T-cell (primary cell): ENCODE measurements around the gene CBX2. TPM values are rescaled to one million over a fixed set of nuclear protein-coding genes. Genes with fewer than 3 reads are reported as not detected.

ENCODE experiments used
- ATAC-seq, 4 experiments: fragments of 200-7000 bp in 3 of 4; fragments of 150-1000 bp in 1 of 4; cut with Tn5 transposase; replicated peaks in 1 of 4; 1 replicate in 3 of 4; 2 replicates in 1 of 4; pipeline ENCODE4 v1.10.0; 2021; ENCODE audit warnings: moderate library complexity in 3 of 4, mild to moderate bottlenecking in 2 of 4, moderate number of reproducible peaks in 1 of 4
- CTCF ChIA-PET, 2 donors: fragments of 300-600 bp; sonication (Branson Sonifier 250); formaldehyde crosslinking; loops; one replicate each; lab custom pipeline; 2022; ENCODE audit warnings: antibody characterized with exemption in 2 of 2; lab: Charles Lee
- POLR2A ChIA-PET, 2 donors: fragments of 300-600 bp; sonication (Branson Sonifier 250); formaldehyde crosslinking; loops; one replicate each; lab custom pipeline; 2022; ENCODE audit warnings: antibody characterized with exemption in 2 of 2; lab: Charles Lee
- DNase-seq, 35 experiments: peaks; one replicate each; pipeline versions ENCODE4 v3.0.0 to v3.0.0-alpha.2; 2013 to 2023
- H3K27ac ChIP-seq: one replicate; pipeline ENCODE4 v1.5.1; 2013; ENCODE audit warnings: low read length
- H3K27me3 ChIP-seq, 2 experiments: replicated peaks in 1 of 2; 1 replicate in 1 of 2; 2 replicates in 1 of 2; pipeline versions ENCODE4 v1.6.1 to v1.7.0; 2013; ENCODE audit warnings: low read length in 1 of 2, mixed read lengths in 1 of 2; ENCODE audit not compliant: control insufficient read depth in 2 of 2, insufficient read depth in 2 of 2; ENCODE audit errors: extremely low read depth in 1 of 2
- H3K36me3 ChIP-seq, 2 donors: 1 replicate in 1 of 2; 2 replicates in 1 of 2; pipeline versions ENCODE4 v1.6.1 to v1.7.0; 2013; ENCODE audit warnings: low read length in 1 of 2; ENCODE audit not compliant: control insufficient read depth in 2 of 2, insufficient read depth in 1 of 2; ENCODE audit errors: extremely low read depth in 1 of 2
- H3K4me1 ChIP-seq, 2 experiments: 1 replicate in 1 of 2; 2 replicates in 1 of 2; pipeline versions ENCODE4 v1.6.1 to v1.7.0; 2013; ENCODE audit warnings: low read length in 2 of 2, mixed read lengths in 1 of 2; ENCODE audit not compliant: insufficient read depth in 2 of 2, control insufficient read depth in 1 of 2; ENCODE audit errors: extremely low read depth in 1 of 2
- H3K4me3 ChIP-seq, 2 donors: 1 replicate in 1 of 2; 2 replicates in 1 of 2; pipeline versions ENCODE4 v1.5.1 to v1.7.0; 2013; ENCODE audit warnings: mild to moderate bottlenecking in 2 of 2, low read length in 1 of 2, moderate library complexity in 1 of 2; ENCODE audit not compliant: control insufficient read depth in 1 of 2; ENCODE audit errors: extremely low read depth in 1 of 2
- H3K9me3 ChIP-seq: 2 replicates; pipeline ENCODE4 v1.7.0; 2013
- H3K27ac Mint-ChIP-seq, 2 donors: one replicate each; pipeline ENCODE4 v1.8.0; 2020 to 2021; ENCODE audit warnings: mild to moderate bottlenecking in 2 of 2, mixed read lengths in 2 of 2
- H3K27me3 Mint-ChIP-seq, 2 donors: one replicate each; pipeline ENCODE4 v1.8.0; 2021 to 2022; ENCODE audit warnings: mixed read lengths in 2 of 2
- H3K36me3 Mint-ChIP-seq: one replicate; pipeline ENCODE4 v1.8.0; 2021; ENCODE audit warnings: mixed read lengths
- H3K4me1 Mint-ChIP-seq, 3 donors: one replicate each; pipeline ENCODE4 v1.8.0; 2020 to 2022; ENCODE audit warnings: mixed read lengths in 3 of 3, mild to moderate bottlenecking in 1 of 3
- H3K4me3 Mint-ChIP-seq, 3 donors: one replicate each; pipeline ENCODE4 v1.8.0; 2020 to 2022; ENCODE audit warnings: mild to moderate bottlenecking in 3 of 3, mixed read lengths in 3 of 3, moderate library complexity in 3 of 3
- H3K9me3 Mint-ChIP-seq, 3 donors: one replicate each; pipeline ENCODE4 v1.8.0; 2020 to 2022; ENCODE audit warnings: mixed read lengths in 3 of 3
- WGBS: methylation state at CpG from one replicate; pipeline ENCODE4 v1.1.5; 2013; ENCODE audit warnings: missing lambda C conversion rate; ENCODE audit not compliant: insufficient coverage; 5-methylcytosine and 5-hydroxymethylcytosine counted together
- total RNA-seq, 35 experiments: library from RNA in 6 of 35; stranded (reverse) in 6 of 35; fragments of 120-200 nt in 1 of 35; gene quantifications; one replicate each; pipeline versions ENCODE4 v1.2.1 to v1.2.4 and lab custom pipeline; 2013 to 2026

CBX2 gene
- total RNA-seq, 5 donors from 2014 or later (not counting 1 experiment from before 2014, with no cell fraction given) = 0.43 to 0.79 (median 0.70) TPM

DNA sequence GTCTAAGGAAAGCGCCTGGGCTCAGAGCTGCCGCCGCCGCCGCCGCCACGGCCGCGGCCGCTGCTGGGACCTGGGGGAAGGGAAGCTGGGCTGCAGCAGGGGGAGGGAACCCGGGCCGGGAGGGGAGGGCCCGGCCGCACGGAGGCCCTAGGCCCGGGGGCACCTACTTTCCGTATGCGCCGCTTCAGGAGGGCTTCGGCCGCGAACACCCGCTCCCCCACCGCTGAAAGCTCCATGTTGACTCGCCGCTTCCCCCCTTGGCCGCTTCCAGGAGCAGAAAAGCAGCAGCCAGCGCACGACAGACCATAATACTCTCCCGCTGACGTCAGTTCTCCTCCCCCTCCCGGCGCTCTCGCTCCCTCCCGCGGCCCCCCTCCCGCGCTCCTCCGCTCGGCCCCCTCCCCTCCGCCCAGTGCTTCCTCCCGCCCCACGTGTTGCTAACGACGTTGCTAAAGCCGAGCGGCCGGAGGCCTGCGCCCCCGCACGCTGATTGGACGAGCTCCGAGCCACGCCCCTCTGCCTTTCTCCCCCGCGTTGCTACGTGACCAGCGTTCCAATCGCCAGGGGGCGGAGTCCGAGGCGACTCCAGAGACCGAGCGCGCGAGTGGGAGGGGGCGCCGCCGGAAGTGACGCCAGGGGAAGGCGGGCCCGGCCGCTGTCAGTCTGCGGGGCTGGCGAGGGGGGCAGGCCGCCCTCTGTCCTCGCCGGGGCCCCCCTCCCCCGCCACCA, 19.0 kb downstream of the CBX2 start, which contains the start of gene CBX8:
TSS of gene CBX8 (minus strand) at position 315 of the 729 bp plus-strand sequence. CDS start at position 236, 79 bp downstream.
- under 1% methylated on average over 67 of the region's 79 CpGs for WGBS
- peaks cover 23 to 47% (median 34%) of the 10 kb centered on the region in 3 donors for H3K4me1 Mint-ChIP-seq
- no peaks in the 10 kb centered on the region for H3K9me3 ChIP-seq
- peak within 1 kb of the TSS; percentile 70 for H3K27ac ChIP-seq
- peaks cover 24 to 40% of the 10 kb centered on the region in 2 donors for H3K27me3 Mint-ChIP-seq
- peak within 1 kb of the TSS; percentile 67 to 76 for H3K4me3 ChIP-seq
- peak; percentile 85 to 89 (median 86) for ATAC-seq
- H3K27ac Mint-ChIP-seq = peak within 1 kb of the TSS; percentile 67 to 78
- peaks cover 37 to 61% of the 10 kb centered on the region in 2 experiments for H3K4me1 ChIP-seq
- peak within 1 kb of the TSS; percentile 81 to 85 (median 83) for H3K4me3 Mint-ChIP-seq
- H3K9me3 Mint-ChIP-seq = no peaks in the 10 kb centered on the region
- peaks cover 4 to 84% of the 10 kb centered on the region in 2 experiments for H3K27me3 ChIP-seq
- peaks cover 3 to 6% of the 10 kb centered on the region in 2 donors for H3K36me3 ChIP-seq
- POLR2A ChIA-PET = interaction anchor here (0.6 to 0.7 kb wide), 3 partner anchors 15 to 1100 kb away, joined by 3 to 4 read pairs (median 3); partner anchors contain the start of gene CBX4 (in 1 of the 2)
- CTCF ChIA-PET = interaction anchor here in 1 of 2 donors (0.6 to 1.2 kb wide), 6 partner anchors 11 to 810 kb away, joined by 3 to 8 read pairs (median 4); partner anchors contain the start of gene CBX4
- H3K36me3 Mint-ChIP-seq = peaks cover 3% of the 10 kb centered on the region
- peak; percentile 92 to 99 (median 96) for DNase-seq

GRCh38 chr17:79797492-79798298, 19.7 kb downstream of the CBX2 start:
- no peaks in the 10 kb centered on the region for H3K9me3 Mint-ChIP-seq
- H3K36me3 Mint-ChIP-seq = peaks cover 3% of the 10 kb centered on the region
- Histone ChIP-seq H3K9me3 (no peaks in the 10 kb centered on the region), H3K4me1 (peaks cover 39 to 63% of the 10 kb centered on the region in 2 experiments), H3K27ac (no peak overlapping the region), H3K4me3 (peak overlapping the region in 1 of 2 donors; percentile 76), H3K27me3 (peaks cover 8 to 83% of the 10 kb centered on the region in 2 experiments), H3K36me3 (peaks cover 3 to 6% of the 10 kb centered on the region in 2 donors)
- DNase-seq (peak in 1 of 35 experiments; percentile 25), ATAC-seq (peak; percentile 16 to 30 (median 26))
- peaks cover 24 to 43% (median 34%) of the 10 kb centered on the region in 3 donors for H3K4me1 Mint-ChIP-seq
- peak overlapping the region in 1 of 3 donors; percentile 85 for H3K4me3 Mint-ChIP-seq
- 1% methylated on average over 47 of the region's 89 CpGs for WGBS
- CTCF ChIA-PET = interaction anchor here in 1 of 2 donors (0.6 to 1.2 kb wide), 4 partner anchors 10 to 48 kb away, joined by 3 to 8 read pairs (median 5); partner anchors contain the start of gene CBX4
- POLR2A ChIA-PET = interaction anchor here in 1 of 2 donors (0.7 kb wide), 1 partner anchor 42 kb away, joined by 3 read pairs; the partner anchor contains the start of gene CBX4
- H3K27ac Mint-ChIP-seq = no peak overlapping the region
- H3K27me3 Mint-ChIP-seq = peaks cover 18 to 36% of the 10 kb centered on the region in 2 donors

DNA sequence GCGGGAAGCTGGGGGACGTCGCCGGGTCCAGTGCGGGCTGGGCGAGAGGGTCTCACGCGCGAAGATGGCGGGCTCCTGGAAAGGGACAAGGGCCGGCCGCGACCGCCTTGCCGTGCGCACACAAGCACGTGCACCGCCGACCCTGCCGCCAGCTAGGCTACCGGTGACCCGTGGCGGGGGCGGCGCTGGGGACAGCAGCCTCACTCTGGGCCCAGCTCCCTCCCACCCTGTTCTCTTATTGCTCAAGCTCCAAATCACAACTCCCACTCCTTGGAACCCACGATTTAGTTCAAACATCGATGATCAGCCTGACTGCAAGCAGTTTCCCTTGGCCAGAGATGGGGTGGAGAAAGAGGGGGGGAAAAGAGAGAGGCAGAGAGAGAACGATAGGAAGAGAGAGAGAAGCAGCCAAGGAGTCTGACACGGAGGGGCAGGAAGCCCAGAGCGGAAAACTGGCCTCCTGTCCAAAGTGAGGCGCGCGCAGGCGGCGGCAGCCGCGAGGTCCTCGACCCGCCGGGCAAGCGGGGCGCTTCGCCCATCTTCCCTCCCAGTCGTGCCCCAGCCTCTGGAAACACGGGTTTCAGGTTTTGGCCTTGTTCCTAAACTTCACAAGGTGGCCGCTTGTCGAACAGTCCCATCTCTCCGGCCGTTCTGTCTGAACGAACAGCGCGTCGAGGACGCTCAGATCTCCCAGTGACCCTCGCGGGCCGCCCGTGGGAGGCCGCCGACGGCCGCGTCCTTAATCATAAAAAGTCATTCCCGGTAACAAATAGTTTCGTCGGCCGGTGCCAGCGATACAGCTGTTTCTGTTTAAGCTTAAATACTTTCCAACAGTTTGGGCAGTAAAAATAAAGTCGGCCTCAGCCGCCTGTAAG, 20.6 kb downstream of the CBX2 start:
- peak in 1 of 35 experiments; percentile 40 for DNase-seq
- ChIA-PET CTCF (no interaction called here), POLR2A (interaction anchor here (0.5 to 0.6 kb wide), 3 partner anchors 12 to 47 kb away, joined by 3 to 5 read pairs (median 5); partner anchors contain the start of gene CBX4 (in 1 of the 2))
- H3K36me3 ChIP-seq = peaks cover 3 to 6% of the 10 kb centered on the region in 2 donors
- WGBS = 9% methylated on average over 68 of the region's 70 CpGs
- peaks cover 8 to 83% of the 10 kb centered on the region in 2 experiments for H3K27me3 ChIP-seq
- H3K9me3 ChIP-seq = no peaks in the 10 kb centered on the region
- Mint-ChIP-seq H3K4me3 (peak overlapping the region; percentile 56 to 62 (median 60)), H3K27me3 (peaks cover 18 to 40% of the 10 kb centered on the region in 2 donors), H3K27ac (peak overlapping the region in 1 of 2 donors; percentile 72), H3K36me3 (peaks cover 2% of the 10 kb centered on the region), H3K4me1 (peaks cover 24 to 44% (median 34%) of the 10 kb centered on the region in 3 donors), H3K9me3 (no peaks in the 10 kb centered on the region)
- ATAC-seq = no peak
- peak overlapping the region in 1 of 2 donors; percentile 47 for H3K4me3 ChIP-seq
- no peak overlapping the region for H3K27ac ChIP-seq
- peaks cover 39 to 70% of the 10 kb centered on the region in 2 experiments for H3K4me1 ChIP-seq

GRCh38 chr17:79799174-79799537, 21.2 kb downstream of the CBX2 start:
- Mint-ChIP-seq H3K4me3 (peak overlapping the region in 2 of 3 donors; percentile 49 to 60), H3K27ac (no peak overlapping the region), H3K36me3 (no peaks in the 10 kb centered on the region), H3K27me3 (peaks cover 18 to 40% of the 10 kb centered on the region in 2 donors), H3K9me3 (no peaks in the 10 kb centered on the region), H3K4me1 (peaks cover 24 to 46% (median 37%) of the 10 kb centered on the region in 3 donors)
- H3K27me3 ChIP-seq = peaks cover 8 to 83% of the 10 kb centered on the region in 2 experiments
- CTCF ChIA-PET = no interaction called here
- 15% methylated on average over 16 of the region's 23 CpGs for WGBS
- peak overlapping the region in 1 of 2 donors; percentile 35 for H3K4me3 ChIP-seq
- DNase-seq (peak in 1 of 35 experiments; percentile 40), ATAC-seq (no peak)
- POLR2A ChIA-PET = interaction anchor here in 1 of 2 donors (0.6 kb wide), 1 partner anchor 40 kb away, joined by 5 read pairs; the partner anchor contains the start of gene CBX4
- peaks cover 3 to 6% of the 10 kb centered on the region in 2 donors for H3K36me3 ChIP-seq
- peaks cover 39 to 74% of the 10 kb centered on the region in 2 experiments for H3K4me1 ChIP-seq
- no peaks in the 10 kb centered on the region for H3K9me3 ChIP-seq
- H3K27ac ChIP-seq = no peak overlapping the region

DNA sequence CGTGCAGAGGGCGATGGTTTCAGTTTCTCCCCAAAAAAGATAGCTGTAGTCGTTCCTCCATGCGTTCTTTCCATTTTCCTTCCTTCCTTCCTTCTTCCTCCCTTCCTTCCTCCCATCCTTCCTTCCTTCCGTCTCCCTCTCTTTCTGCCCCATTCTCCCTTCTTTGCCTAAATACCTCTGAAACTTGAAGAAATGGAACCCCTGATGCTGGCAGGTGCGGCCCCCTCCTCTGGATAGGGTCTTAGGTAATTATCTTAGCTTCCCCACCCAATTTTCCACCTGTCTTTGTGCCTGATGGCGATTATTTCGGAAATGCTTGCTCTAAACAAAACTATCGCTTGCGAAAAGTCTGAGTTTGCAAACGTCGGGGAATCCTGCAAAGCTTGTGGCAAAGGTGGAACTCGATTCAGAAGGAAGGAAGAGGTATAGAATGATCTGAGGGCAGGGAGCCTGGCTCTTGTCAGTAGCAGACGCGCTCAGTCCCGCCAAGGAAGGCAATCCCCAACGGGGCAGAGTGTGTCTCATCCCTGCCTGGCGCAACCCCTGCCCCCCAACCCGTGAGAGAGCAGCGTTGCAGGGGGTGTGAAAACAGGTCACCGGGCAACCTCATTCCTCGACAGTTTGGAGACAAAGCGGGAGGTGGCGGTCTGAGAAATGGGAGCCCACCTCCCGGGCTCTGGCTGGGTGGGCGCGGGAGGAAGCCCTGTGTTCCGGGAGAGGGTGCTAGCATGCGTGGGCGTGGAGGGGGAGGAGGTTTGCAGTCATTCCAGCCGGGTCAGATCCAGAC, 21.8 kb downstream of the CBX2 start:
- ChIA-PET CTCF (no interaction called here), POLR2A (no interaction called here)
- Histone ChIP-seq H3K4me3 (peak overlapping the region in 1 of 2 donors; percentile 35), H3K36me3 (peaks cover 3 to 5% of the 10 kb centered on the region in 2 donors), H3K27me3 (peaks cover 8 to 86% of the 10 kb centered on the region in 2 experiments), H3K4me1 (peaks cover 41 to 80% of the 10 kb centered on the region in 2 experiments), H3K9me3 (no peaks in the 10 kb centered on the region), H3K27ac (no peak overlapping the region)
- Mint-ChIP-seq H3K4me1 (peaks cover 29 to 51% (median 41%) of the 10 kb centered on the region in 3 donors), H3K4me3 (peak overlapping the region in 2 of 3 donors; percentile 49 to 60), H3K27ac (peak overlapping the region in 1 of 2 donors; percentile 63), H3K27me3 (peaks cover 23 to 45% of the 10 kb centered on the region in 2 donors), H3K9me3 (no peaks in the 10 kb centered on the region), H3K36me3 (no peaks in the 10 kb centered on the region)
- 2% methylated on average over 19 of the region's 31 CpGs for WGBS
- ATAC-seq (no peak), DNase-seq (peak in 1 of 35 experiments; percentile 43)
